ENCODE measurements around the gene NLGN2. TPM values are rescaled to one million over a fixed set of nuclear protein-coding genes. Genes with fewer than 3 reads are reported as not detected.

The NLGN2 gene
- polyA plus RNA-seq, 10 donors, result 19.9 to 33.1 (median 25.5) TPM

- DNase-seq, result no peak
These were observed 16.3 kb upstream of the NLGN2 start for GRCh38 chr17:7391307-7391706.

DNA sequence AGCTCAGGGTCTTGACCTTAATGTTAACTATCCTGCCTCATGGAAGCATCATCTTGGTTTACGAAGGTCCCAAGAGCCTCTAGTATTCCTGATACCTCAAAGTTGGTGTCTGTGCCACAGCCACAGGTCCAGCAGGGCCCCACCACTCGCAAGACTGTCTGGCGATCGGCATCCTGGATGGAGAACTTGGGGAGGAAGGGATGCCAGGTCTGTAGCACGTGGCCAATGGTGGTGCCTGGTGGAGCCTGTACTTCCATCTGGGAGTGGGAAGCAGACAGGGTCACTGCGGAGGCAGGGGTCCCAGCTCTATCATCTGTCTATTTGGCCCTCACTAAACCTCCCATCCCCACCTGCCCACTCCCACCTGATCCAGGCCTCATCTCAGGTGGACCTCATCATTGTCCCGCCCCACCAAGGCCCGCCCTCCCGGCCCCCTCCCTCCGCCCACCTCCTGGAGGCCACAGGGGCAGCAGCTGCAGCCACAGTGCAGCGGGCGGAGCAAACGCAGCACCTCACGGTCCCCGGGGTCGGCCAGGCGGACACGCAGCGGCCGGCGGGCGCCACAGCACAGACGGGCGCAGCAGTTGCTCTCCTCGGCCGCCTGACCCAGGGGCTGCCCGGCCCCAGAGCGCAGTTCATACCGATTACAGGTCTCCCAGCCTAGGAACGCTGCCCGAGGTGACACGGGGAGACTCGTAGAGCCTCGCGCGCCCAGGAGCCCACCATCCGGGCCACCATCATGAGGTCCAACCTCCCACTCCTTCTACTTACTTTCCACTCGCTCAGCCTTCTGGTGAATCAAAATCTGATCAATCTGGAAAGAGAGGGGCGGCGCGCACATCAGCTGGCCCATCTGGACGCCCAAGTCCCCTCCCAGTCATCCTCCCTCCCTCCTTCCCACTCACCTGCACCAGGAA is 14.7 kb upstream of the NLGN2 start:
- no peak for DNase-seq

DNA sequence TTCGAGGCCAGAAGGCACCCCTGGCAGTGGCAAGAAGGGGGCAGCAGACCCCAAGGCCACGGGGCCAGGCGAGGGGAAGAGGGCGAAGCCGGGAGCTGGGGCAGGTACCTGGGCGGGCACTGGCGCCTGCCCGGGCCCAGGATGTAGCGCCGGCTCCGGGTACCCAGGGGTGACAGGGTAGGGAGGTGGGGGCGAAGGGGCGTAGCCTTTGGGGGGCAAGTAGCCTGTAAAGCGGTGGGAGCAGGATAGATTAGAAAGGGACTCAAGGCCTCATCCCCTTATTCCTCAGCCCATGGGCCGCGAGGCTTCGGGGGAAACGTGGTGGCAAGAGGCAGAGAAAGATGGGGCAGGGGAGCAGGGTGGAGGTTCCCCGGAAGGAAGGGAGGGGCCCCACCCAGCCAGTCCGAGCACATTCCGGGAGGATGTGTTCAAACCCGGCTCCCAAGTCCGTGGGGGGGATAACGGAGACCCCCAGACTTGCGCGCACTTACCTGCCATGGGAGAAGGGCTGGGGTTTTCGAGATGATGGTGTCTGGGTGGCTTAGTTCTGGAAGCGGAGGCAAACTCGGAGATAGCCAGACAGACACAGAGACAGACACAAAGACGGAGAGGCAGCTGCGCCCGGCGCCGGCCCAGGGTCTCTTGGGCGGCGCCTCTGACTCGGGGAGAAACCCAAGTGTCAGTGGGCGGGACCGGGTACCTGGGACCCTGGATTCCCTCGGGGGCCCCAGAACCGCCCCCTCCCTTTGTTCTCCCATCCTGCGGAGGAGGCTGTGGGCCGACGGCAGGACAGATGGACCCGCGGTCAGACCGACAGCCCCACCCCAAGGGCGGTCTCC is 13.8 kb upstream of the NLGN2 start:
- DNase-seq, result no peak

- peak; percentile 81 to 95 (median 89) for DNase-seq
These were observed 13.0 kb upstream of the NLGN2 start, which contains the start of gene PLSCR3 for GRCh38 chr17:7394452-7395191. PLSCR3 (minus strand) TSS chr17:7394525; CDS start chr17:7394110, 415 bp downstream.

DNA sequence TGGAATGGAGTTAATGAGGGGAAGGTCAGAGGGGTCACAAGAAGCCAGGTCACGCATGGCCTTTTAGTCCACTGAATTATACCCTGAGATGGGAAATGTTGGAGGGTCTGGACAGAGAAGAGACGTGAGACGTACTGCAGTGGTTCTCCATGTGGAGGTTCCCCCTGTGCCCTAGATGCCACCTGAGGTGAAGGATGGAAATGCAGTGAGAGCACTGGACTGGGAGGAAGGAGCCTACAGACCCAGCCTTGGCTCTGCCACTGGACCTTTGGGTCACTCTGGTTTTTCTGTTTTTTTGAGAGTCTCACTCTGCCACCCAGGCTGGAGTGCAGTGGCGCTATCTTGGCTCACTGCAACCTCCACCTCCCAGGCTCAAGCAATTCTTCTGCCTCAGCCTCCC is 11.5 kb upstream of the NLGN2 start:
- no peak for DNase-seq

- DNase-seq, result no peak
These were observed 9.0 kb upstream of the NLGN2 start for GRCh38 chr17:7398612-7399011.

DNA sequence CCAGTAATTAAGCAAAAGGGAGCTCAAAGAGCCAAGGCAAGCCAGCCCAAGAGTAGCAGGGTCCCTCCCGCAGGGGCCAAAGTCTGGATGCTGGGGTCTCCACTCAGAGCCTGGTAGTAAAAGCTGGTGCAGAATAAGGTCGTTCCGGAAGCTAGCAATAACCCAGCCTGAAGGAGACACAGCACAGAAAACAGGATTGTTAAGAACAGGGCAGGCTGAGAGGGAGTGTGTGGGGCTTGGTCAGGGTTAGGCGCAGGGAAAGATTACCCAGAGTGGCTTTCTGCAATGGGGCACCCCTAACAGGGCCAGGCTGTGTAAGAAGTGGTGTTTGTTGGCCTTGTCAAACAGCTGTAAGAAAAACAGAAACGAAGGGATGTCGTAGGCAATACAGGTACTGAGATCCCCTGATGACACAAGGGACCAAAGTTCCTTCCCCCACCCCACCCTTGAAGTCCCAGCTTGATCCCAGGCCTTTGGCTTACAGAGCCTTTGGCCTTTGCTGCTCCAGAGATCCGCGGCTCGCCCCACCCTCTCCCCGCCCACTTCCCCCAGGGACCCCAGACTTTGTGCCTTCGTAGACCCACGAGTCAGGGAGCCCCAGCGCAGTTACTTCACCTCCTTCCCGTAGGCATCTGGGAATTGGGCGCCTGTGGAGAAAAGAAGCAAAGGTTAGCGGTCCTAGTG is 4.5 kb upstream of the NLGN2 start:
- no peak for DNase-seq

- no peak for DNase-seq
These were observed 4.0 kb upstream of the NLGN2 start for GRCh38 chr17:7403727-7403976.

DNA sequence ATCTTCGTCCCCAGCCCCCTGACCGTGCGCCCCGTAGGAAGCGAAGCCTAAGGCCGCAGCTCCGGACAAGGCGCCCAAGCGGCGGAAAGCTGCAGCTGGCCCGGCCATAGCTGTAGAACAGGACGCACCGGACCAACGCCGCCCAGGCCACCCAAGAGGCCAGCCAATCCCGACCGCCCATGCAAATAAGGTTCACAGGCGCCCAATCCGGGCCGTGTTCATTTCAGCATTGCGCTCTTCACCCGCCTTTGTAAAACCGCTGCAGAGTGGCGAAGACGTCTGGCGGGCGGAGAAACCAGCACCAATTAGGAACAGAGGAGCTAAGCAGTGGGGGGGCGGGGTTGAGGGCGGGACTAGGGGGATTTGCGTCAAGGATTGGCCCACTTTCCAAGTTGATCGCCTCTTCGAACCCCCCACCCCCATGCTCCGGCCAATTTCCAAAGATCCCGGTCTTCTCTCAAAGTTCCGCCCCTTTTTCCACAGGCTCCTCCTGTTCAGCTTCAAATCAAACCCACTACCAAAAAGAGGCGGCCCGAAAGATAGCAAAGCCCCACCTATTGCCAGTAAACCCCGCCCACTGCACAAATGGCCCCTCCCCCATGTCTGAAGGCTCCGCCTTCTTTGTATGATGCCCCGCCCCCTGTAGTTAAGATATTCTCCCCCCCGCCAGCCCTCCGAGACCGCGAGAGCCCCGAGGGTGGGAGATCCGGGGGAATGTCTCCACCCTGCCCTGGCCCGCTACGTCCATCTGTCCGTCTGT is 3.5 kb upstream of the NLGN2 start, which contains the start of gene TMEM256:
Gene TMEM256, minus strand, starts transcription at position 121 of the 760 bp plus-strand sequence. Its CDS starts 13 bp downstream, at position 108.
- DNase-seq, result peak; percentile 99 to 100 (median 99)

GRCh38 chr17:7404737-7405349 is 2.8 kb upstream of the NLGN2 start:
- DNase-seq, result peak in 1 of 3 donors; percentile 65

DNA sequence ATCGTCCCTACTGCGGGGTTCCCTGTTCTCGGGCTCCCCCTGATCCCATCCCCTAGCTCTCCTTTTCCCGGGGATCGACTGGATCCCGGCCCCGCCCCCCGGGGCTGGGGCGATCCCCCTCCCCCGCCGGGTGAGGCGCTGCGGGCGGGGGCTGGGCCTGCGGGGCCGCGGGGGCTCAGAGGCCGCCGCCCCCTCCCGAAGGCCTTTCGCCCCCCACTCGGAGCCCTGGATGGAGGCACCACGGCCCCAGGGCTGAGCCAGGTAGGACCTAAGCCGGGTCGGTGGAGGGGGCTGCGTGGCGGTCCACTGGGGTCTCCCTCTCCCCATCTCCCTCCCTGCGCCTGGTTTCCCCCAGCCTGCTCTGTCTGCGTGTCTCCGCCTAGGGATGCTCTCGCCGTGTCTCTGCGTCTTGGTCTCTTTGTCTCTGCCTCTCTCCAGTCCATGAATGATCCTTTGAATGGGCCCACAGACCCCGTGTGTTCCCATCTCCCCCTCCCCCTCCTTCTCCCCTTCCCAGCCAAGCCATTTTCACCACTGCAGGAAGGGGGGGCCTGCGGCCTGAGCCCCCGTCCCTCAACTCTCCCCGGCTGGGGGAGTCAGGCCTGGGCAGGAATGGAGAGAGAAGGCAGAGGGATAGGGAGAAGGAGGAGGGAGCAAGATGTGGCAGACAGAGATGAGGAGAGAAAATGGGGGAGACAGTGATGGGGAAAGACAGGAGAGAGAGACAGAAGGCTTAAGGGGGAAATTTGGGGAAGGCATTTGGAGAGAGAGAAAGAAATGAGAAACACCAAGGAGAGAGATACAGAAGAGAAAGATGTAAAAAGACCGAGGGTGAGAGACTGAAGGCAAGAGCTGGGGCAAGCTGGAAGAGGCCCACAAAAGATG is 2.1 kb upstream of the NLGN2 start:
- DNase-seq, result peak in 2 of 3 donors; percentile 46 to 84

DNA sequence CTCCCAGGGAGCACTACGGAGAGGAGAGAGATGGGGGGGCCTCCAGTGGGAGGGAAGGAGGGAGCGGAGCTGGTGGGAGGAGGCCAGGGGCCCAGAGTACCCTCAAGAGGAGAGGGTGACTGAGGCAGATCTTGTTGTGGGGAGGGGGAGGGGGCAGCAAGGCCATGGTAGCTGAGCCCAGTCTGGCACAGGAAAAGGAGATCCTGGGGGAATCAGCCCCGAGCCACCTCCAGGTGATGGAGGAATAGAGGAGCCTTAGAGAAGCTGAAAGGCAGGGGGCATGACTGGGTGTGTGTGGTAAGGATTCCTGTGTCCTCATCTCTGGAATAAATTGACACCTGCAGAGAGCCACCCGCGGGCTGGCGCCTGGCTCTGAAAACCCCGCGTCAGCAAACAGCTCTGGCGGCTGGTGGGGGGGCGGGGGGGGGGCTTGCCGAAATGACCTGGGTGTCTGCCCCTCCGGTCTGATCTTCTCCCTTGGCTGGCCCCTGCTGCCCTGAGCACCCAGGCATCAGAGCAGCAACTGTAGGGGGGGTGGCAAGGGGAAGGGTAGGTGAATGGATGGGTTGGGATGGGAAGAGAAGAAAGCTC is 1.3 kb upstream of the NLGN2 start:
- peak in 1 of 3 donors; percentile 33 for DNase-seq

DNA sequence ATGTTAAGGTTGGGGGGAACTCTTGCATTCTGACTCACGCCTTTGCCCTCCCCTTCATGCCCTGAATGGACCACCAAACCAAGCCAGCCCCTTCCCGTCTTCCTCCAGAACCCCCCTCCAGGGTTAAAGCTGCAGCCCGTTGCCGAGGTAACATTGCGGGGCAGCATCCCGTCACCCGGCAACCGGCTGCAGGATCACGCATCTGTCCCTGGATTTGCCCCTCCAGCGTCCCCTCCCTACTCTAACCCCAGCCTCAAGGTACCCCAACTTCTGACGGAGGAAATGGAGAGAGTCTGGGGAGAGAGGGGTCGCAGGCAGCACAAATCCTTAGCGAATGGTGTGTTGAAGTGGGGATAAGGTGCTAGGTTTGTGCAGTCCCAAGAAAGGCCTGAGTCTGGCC is 563 bp upstream of the NLGN2 start:
- no peak for DNase-seq

GRCh38 chr17:7408252-7408727 is 645 bp downstream of the NLGN2 start:
- no peak for DNase-seq

DNA sequence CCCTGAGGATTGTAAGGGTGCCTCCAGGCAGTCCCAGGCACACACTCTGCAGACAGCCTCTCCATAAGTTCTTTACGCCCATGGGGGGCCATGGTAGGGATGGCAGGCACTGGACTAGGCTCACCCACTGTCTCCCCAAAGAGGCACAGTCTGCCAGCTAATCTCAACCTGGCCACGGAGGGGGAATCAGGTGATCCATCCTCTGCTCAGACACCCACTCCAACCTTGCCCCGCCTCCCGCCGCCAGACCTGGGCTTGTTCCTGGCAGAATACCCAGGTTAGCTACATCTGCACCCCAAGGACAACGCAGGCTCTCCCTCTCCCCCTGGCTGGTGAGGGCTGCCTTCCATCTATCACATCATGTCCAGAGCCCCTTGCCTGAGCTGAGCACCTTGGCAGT is 1.2 kb downstream of the NLGN2 start:
- DNase-seq, result no peak

GRCh38 chr17:7409716-7410115 is 2.1 kb downstream of the NLGN2 start:
- no peak for DNase-seq

DNA sequence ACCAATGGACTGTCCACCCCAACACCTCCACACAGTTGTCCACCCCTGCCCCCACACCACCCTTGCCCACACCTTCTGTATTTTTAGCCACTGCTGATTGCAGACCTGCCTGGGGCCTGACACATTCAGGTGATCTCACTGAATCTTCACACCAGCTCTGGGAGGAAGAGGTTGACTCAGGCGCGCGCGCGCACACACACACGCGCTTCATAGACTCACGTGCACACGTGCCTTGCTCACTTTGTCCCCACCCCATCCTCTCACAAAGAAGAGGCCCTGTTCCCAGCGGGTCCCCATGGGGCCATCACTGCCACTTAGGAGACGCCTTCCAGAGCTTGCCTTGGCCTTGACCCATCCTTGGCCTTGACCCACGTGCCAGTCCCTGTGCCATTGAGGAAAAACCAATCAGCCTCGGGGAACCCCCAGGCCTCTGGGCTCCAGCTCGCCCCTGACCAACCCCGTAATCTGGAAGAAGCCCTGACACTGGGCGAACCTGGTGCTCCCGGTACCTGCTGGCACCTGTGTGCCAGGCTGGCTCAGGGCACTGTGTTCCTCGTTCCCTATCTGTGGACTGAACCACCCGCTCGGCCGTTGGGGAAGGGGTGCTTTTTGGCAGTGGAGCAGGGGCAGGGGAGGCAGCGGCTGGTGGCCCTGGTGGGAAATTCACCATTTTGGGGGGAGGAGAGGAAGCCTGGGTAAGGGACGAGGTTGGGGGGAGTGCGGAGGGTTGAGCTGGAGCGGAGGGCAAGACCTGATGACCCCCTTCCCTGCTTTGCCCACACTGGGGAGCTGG is 3.2 kb downstream of the NLGN2 start:
- DNase-seq, result no peak

- DNase-seq, result no peak
These were observed 3.7 kb downstream of the NLGN2 start for GRCh38 chr17:7411427-7411750.
